Bronchial epithelial cell (primary cell): ENCODE results near the gene ABHD2. TPM values are rescaled to one million over a fixed set of nuclear protein-coding genes. Genes with fewer than 3 reads are reported as not detected.

Experiments used
- DNase-seq: peaks from one replicate; pipeline ENCODE4 v3.0.0-alpha.2; 2010; ENCODE audit warnings: low read depth
- FAIRE-seq: peaks from 2 replicates; lab custom pipeline; 2011; peaks lifted over from hg19 to GRCh38; lab: Jason Lieb, UNC
- H3K27me3 ChIP-seq: 2 replicates; pipeline ENCODE4 v1.5.1; 2011; ENCODE audit warnings: low read length; ENCODE audit not compliant: control insufficient read depth, insufficient read depth
- H3K36me3 ChIP-seq: 2 replicates; pipeline ENCODE4 v1.5.1; 2011; ENCODE audit warnings: low read length; ENCODE audit not compliant: control insufficient read depth, insufficient read depth
- H3K4me3 ChIP-seq: 2 replicates; pipeline ENCODE4 v1.5.1; 2011; ENCODE audit warnings: mild to moderate bottlenecking, low read depth, low read length, control low read depth
- total RNA-seq: library from RNA; depleted of rRNA; stranded (reverse); fragments of >200 nt; gene quantifications from 2 replicates; pipeline ENCODE4 v1.2.1, GENCODE V29; 2014
- TF ChIP-seq, protein P1 (sequence below): IDR thresholded peaks from 2 replicates; pipeline ENCODE4 v1.5.1; 2011; ENCODE audit warnings: mild to moderate bottlenecking, moderate library complexity, low read length, control low read depth, inconsistent platforms; ENCODE audit not compliant: insufficient read depth, severe bottlenecking

The ABHD2 gene
- total RNA-seq, 1 donor from 2014 or later: 35.5 TPM

DNA sequence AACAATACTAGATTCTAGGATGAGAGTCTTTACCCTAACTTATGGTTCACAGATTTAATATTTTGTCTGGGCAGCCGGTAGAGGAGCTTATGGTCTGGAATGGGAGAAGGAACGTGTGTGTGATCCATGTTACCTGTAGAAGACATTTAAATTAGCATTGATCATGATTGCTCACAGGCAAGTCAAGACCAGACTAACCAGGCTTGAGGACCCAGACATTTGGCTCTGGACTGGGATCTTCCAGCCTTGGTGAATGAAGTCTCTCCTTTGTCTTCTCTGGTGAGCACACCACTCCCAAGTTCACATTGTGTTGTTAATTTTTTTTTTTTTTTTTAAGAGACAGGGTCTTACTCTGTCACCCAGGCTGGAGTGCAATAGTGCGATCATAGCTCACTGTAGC, 11.7 kb downstream of the ABHD2 start:
- DNase-seq: peak; percentile 68
- TF ChIP-seq, protein P1, sequence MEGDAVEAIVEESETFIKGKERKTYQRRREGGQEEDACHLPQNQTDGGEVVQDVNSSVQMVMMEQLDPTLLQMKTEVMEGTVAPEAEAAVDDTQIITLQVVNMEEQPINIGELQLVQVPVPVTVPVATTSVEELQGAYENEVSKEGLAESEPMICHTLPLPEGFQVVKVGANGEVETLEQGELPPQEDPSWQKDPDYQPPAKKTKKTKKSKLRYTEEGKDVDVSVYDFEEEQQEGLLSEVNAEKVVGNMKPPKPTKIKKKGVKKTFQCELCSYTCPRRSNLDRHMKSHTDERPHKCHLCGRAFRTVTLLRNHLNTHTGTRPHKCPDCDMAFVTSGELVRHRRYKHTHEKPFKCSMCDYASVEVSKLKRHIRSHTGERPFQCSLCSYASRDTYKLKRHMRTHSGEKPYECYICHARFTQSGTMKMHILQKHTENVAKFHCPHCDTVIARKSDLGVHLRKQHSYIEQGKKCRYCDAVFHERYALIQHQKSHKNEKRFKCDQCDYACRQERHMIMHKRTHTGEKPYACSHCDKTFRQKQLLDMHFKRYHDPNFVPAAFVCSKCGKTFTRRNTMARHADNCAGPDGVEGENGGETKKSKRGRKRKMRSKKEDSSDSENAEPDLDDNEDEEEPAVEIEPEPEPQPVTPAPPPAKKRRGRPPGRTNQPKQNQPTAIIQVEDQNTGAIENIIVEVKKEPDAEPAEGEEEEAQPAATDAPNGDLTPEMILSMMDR: no peak
- Histone ChIP-seq H3K4me3 (no peak overlapping the region), H3K36me3 (peaks cover 1% of the 10 kb centered on the region), H3K27me3 (no peaks in the 10 kb centered on the region)
- no peak for FAIRE-seq

DNA sequence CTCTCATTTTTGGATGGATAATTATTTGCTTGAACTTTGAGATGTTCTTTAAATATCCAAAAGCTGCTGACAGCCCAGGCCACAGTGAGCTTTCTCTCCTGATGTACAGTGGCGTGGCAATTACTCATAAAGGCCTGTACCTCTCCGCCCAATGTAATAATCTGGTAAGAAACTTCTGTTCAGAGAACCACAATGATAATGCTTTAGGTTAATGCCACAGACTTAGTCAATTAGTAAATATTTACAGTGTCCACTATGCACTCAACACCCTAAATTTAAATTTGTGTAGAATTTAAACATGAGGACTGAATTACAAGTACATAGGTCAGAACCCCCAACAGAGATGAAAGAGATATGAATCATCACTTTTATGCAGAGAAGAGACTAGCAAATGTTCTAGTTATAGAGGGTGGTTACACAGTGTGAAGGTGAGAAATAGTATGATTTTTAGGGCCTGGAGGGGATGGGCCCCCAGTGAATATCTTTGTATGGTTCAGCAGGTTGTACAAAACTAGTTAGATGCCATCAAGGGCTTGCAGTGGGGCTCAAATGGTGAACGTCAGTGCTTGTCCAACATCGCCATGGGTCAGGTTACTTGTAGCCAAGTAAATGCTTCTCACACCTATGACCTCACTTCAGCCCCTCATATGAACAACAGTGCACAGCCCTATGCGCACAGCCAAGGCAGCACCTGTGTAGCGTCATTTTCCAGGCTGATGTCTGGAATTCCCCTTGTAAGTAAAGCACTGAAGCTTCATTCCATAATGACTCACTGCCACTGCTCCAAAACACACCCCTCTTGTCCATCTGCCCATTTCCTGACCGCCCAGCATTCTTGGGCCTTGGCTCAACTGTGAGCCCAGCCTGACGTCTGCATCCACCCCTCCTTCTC, 13.3 kb downstream of the ABHD2 start:
- Histone ChIP-seq H3K27me3 (no peaks in the 10 kb centered on the region), H3K4me3 (no peak overlapping the region), H3K36me3 (peaks cover 1% of the 10 kb centered on the region)
- FAIRE-seq (peak; percentile 47), DNase-seq (peak; percentile 99)
- TF ChIP-seq, protein P1: no peak

DNA sequence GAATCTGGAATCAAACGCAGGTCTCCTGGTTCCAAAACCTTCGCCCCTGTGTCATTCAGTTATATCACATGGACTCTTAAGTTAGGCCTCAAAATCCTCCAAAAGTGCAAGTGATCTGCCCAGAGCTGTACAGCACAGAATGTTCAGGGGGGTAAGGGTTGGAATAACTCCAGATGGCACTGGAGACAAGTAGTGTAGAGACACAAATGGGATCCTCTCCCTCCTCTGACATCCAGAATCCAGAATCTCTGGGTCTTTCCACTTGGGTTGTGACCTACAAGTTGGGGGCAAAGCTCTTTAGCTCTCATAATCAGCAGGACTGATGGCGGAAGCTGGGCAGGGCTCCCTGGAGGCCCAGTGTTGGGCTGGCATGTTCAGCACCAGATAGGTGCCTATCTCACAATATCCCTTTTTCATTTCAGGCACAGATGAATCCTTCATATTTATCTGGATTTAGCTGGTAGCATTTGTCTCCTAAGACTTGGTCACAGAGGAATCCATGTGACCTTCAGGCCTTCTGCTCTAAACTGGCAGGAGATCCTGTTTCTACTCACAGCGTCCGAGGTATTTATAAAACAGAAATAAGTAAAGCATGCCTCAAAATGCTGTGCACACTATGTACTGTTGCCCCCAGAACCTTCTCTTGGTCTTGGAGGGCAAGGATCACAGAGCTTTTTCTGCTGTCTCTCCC, 15.4 kb downstream of the ABHD2 start:
- no peak for DNase-seq

DNA sequence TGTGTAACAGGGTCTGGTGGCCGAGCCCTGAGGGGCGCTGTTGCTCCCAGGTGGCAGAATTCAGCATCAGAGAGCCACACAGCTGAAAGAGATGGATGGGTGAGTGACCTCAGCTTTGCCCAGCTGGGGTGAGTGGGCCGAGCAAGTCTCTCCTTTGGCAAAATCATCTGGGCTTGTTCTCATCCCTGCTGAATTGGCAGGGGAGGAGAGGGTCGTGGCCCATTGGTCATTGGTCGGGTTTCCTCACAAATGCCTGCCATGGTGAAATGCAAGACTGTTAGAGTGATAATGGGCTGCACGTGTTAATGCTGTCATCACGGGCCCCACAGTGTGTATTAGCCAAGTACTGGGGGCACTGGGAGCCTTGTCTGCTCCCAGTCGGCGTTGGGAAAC, 15.9 kb downstream of the ABHD2 start:
- Histone ChIP-seq H3K27me3 (no peaks in the 10 kb centered on the region), H3K4me3 (no peak overlapping the region), H3K36me3 (peaks cover 1% of the 10 kb centered on the region)
- TF ChIP-seq, protein P1: no peak
- FAIRE-seq (no peak), DNase-seq (no peak)

More for the DNA sequence above, 15.4 kb downstream of the ABHD2 start:
- FAIRE-seq: no peak
- Histone ChIP-seq H3K4me3 (no peak overlapping the region), H3K36me3 (peaks cover 1% of the 10 kb centered on the region), H3K27me3 (no peaks in the 10 kb centered on the region)
- TF ChIP-seq, protein P1: no peak

DNA sequence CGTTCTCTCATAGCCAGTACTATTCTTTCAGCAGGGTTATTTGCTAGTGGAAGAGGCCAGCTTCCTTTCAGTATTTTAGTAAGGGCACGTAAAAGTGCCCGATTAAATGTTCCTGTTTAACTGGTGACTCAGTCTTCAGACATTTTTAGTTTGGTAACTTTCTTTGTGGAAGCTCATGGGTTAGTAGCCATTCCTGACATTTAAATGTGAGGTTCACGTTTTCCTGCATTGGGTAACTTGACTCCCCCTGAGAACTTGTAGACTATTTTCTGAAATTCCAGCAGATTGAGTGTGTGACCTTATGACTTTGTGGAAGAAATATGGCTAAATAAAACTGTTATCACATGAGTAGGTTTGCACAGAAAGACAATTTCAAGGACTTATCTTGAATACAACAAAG, 16.9 kb downstream of the ABHD2 start:
- DNase-seq (peak; percentile 83), FAIRE-seq (no peak)
- Histone ChIP-seq H3K36me3 (peaks cover 1% of the 10 kb centered on the region), H3K27me3 (no peaks in the 10 kb centered on the region), H3K4me3 (no peak overlapping the region)
- TF ChIP-seq, protein P1: no peak
